Cardiac fibroblast (primary cell): ENCODE measurements around the gene GPR161.

Experiments
- DNase-seq, 2 donors: peaks; one replicate each; pipeline versions ENCODE4 v3.0.0 to v3.0.0-alpha.2; 2010; ENCODE audit warnings: low read depth in 2 of 2
- H3K4me3 ChIP-seq, 2 donors: replicated peaks in 1 of 2; 1 replicate in 1 of 2; 2 replicates in 1 of 2; pipeline ENCODE4 v1.5.1; 2011; ENCODE audit warnings: low read depth in 2 of 2, low read length in 2 of 2, mild to moderate bottlenecking in 2 of 2, moderate library complexity in 1 of 2
- CTCF ChIP-seq: IDR thresholded peaks from one replicate; pipeline ENCODE4 v1.5.1; 2011; ENCODE audit warnings: low read depth, mild to moderate bottlenecking, low read length, inconsistent platforms

The GPR161 gene

DNA sequence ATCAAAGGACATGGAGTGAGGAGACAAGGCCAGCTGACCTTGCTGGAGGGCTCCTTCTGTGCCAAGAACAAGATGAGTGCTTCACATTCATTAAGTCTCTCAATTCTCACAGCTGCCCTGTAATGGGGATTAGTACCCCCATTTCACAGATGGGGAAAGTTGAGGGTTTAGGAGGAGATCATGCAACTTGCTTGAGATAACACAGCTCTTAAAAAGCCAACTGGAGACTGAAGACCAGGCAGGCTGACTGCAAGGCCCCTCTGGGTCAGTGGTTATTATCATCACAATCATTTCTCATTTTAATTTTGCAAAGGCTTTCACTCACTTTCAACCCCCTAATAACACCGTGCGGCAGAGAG, 46.8 kb downstream of the GPR161 start:
- no peak for TF ChIP-seq CTCF
- no peak overlapping the region for H3K4me3 ChIP-seq
- DNase-seq = no peak

DNA sequence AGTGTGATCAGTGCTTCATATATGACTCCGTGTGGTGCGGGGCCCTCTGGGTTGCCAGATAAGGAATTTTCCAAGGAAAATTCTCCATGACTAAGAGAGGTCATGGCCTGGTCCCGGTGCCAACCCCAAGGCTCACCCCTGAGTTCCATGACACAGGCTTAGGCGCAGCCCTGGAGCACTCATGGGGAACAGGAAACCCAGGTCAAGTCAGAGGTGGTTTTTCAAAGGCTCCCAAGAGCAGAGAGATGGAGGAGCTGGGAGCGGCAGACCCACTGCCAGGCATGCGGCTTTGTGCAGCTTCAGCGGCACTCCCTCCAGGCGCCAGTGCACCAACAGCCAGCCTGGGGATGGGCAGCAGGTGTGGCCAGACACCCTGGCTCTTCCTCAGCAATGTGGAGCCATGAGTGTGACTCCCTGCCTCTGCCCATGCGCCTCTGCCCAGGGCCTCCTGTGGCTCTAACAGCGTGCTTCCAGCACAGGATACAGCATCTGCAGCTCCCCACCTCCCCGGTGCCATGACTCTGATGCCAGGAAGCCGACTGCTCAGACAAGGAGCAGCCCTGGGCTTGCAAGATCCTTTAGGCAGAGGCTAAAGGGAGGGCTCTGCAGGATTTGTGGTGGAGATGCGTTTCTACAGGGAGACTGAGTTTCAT, 47.3 kb downstream of the GPR161 start:
- DNase-seq = no peak
- H3K4me3 ChIP-seq = no peak overlapping the region
- TF ChIP-seq CTCF = no peak

DNA sequence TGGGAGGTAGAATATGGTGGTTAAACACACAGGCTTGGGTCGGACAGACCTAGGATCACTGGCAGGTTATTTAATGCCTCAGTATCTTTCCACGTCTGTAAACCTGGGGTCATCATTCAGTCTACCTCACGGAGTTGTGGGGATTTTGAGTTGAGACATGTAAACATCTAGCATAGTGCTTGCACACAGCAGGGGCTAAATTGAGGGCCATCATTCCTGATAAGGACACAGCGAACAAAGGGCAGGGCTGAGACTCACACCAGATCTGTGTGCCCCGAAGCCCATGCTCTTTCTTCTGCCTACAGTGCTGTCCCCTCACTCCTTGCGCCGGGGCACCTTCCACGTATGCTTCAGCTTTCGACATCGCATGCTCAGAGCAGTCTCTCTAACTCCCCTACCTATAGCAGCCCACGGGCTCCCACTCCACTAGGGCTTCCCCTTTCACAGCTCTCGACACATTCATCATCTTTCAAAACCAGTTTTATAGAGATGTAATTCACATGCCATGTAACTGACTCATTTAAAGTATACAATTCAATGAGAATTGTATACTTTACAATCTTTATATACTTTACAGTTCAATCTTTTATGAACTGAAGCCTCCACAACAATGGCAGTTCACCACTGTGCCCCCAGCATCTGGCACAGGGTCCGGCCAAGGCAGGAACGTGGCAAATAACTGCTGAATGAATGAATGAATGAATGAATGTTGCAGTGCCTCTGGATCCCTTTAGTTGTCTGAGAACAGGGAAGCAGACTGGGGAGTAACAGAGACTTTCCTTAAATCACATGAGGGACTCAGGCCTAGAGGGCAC, 48.0 kb downstream of the GPR161 start:
- H3K4me3 ChIP-seq = no peak overlapping the region
- no peak for TF ChIP-seq CTCF
- no peak for DNase-seq

- TF ChIP-seq CTCF = no peak
- DNase-seq = no peak
- H3K4me3 ChIP-seq = no peak overlapping the region
These were observed 49.0 kb downstream of the GPR161 start for GRCh38 chr1:168087696-168088095.

- DNase-seq = no peak
- no peak overlapping the region for H3K4me3 ChIP-seq
- TF ChIP-seq CTCF = no peak
These were observed 50.3 kb downstream of the GPR161 start for GRCh38 chr1:168086438-168086837.

DNA sequence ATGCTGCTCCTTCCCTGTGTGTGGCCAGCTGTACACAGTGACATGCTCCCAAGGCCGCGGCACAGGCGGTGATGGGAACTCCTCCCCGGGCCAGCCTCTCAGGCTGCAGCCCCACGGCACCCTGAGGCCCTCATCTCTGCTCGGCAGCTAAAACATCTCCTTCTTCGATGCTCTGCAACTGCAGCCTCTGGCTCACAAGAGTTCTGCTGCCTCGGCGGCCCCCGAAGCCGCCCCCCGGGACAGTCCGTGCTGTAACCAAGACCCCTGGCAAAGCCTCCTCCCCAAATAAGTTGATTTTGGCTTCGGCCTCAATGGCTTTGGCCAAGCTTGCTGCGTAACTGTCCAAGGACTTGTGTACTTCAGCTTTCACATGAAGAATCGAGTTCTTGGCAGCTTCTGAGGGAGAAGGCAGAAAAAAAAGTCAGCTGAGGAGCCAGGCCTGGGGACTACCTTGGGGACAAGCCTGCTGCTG, 51.3 kb downstream of the GPR161 start:
- H3K4me3 ChIP-seq = no peak overlapping the region
- peak in 1 of 2 donors; percentile 26 for DNase-seq
- no peak for TF ChIP-seq CTCF
